Hepatocyte (in vitro differentiated cells): ENCODE data around the gene BIRC5. TPM values are rescaled to one million over a fixed set of nuclear protein-coding genes. Genes with fewer than 3 reads are reported as not detected.

Experiments
- DNase-seq: peaks from one replicate; pipeline ENCODE4 v3.0.0-alpha.2; 2016; ENCODE audit warnings: low spot score
- H2AFZ ChIP-seq: fragments of 200-600 bp; sonication (generic); 2 replicates; pipeline ENCODE4 v1.6.0; 2016; ENCODE audit warnings: antibody characterized with exemption, mild to moderate bottlenecking
- H3K27ac ChIP-seq: fragments of 200-600 bp; sonication (generic); 2 replicates; pipeline ENCODE4 v1.5.1; 2016; ENCODE audit warnings: mild to moderate bottlenecking
- H3K27me3 ChIP-seq: fragments of 200-600 bp; sonication (generic); 2 replicates; pipeline ENCODE4 v1.6.1; 2016
- H3K36me3 ChIP-seq: fragments of 200-600 bp; sonication (generic); replicated peaks from 2 replicates; pipeline ENCODE4 v1.5.1; 2016; ENCODE audit warnings: low read depth; ENCODE audit not compliant: insufficient read depth
- H3K4me1 ChIP-seq: fragments of 200-600 bp; sonication (generic); 2 replicates; pipeline ENCODE4 v1.5.1; 2016; ENCODE audit warnings: mild to moderate bottlenecking, moderate library complexity; ENCODE audit not compliant: insufficient read depth
- H3K4me2 ChIP-seq: fragments of 200-600 bp; sonication (generic); 2 replicates; pipeline ENCODE4 v1.6.0; 2016
- H3K4me3 ChIP-seq: fragments of 200-600 bp; sonication (generic); 2 replicates; pipeline ENCODE4 v1.5.1; 2016; ENCODE audit warnings: mild to moderate bottlenecking
- H3K79me2 ChIP-seq: fragments of 200-600 bp; sonication (generic); 2 replicates; pipeline ENCODE4 v1.6.0; 2017; ENCODE audit warnings: mild to moderate bottlenecking
- H3K9me2 ChIP-seq: fragments of 200-600 bp; sonication (generic); replicated peaks from 2 replicates; pipeline ENCODE4 v1.6.0; 2017; ENCODE audit warnings: mild to moderate bottlenecking; ENCODE audit not compliant: insufficient read depth
- H3K9me3 ChIP-seq: fragments of 200-600 bp; sonication (generic); 2 replicates; pipeline ENCODE4 v1.5.1; 2016; ENCODE audit warnings: low read depth, mild to moderate bottlenecking
- H4K20me1 ChIP-seq: fragments of 200-600 bp; sonication (generic); 2 replicates; pipeline ENCODE4 v1.6.0; 2016; ENCODE audit warnings: mild to moderate bottlenecking; ENCODE audit not compliant: insufficient read depth, poor library complexity, severe bottlenecking
- CTCF ChIP-seq: fragments of 200-600 bp; sonication (generic); IDR thresholded peaks from 2 replicates; pipeline ENCODE4 v1.5.1; 2016; ENCODE audit warnings: antibody characterized with exemption, mild to moderate bottlenecking; ENCODE audit not compliant: poor library complexity
- EZH2 ChIP-seq: fragments of 200-600 bp; sonication (generic); IDR thresholded peaks from 2 replicates; pipeline ENCODE4 v1.6.1; 2016; ENCODE audit warnings: antibody characterized with exemption, mild to moderate bottlenecking, borderline replicate concordance
- EZH2phosphoT487 ChIP-seq: fragments of 200-600 bp; sonication (generic); IDR thresholded peaks from one replicate; pipeline ENCODE4 v1.6.1; 2018; ENCODE audit warnings: antibody characterized with exemption, mild to moderate bottlenecking, low read depth, moderate library complexity; ENCODE audit not compliant: unreplicated experiment, severe bottlenecking
- WGBS: methylation state at CpG from one replicate; pipeline ENCODE4 v1.1.6; 2016; ENCODE audit warnings: low lambda C conversion rate; ENCODE audit errors: missing lambda C conversion rate; 5-methylcytosine and 5-hydroxymethylcytosine counted together
- polyA plus RNA-seq: library from polyadenylated mRNA; unstranded; fragments of >200 nt; fragmentation: Nextera tagmentation; extraction: Ambion mirVana; gene quantifications from 2 replicates; pipeline ENCODE4 v1.2.1, GENCODE V29; 2016
- total RNA-seq: library from RNA; depleted of rRNA; stranded (reverse); fragments of >200 nt; gene quantifications from 2 replicates; pipeline ENCODE4 v1.2.3, GENCODE V29; 2014

The BIRC5 gene
- total and polyA plus RNA-seq, 2 experiments from 2014 or later: 12.4 to 14.6 TPM

- no peaks in the 10 kb centered on the region for H4K20me1 ChIP-seq
- peak; percentile 8 for DNase-seq
- H3K9me2 ChIP-seq: no peaks in the 10 kb centered on the region
- H3K4me1 ChIP-seq: no peaks in the 10 kb centered on the region
- no peaks in the 10 kb centered on the region for H3K79me2 ChIP-seq
- no peak for TF ChIP-seq EZH2phosphoT487
- TF ChIP-seq EZH2: no peak
- no peak for TF ChIP-seq CTCF
- H3K9me3 ChIP-seq: no peaks in the 10 kb centered on the region
- H3K4me3 ChIP-seq: no peak overlapping the region
- H3K4me2 ChIP-seq: no peak overlapping the region
- H3K27me3 ChIP-seq: no peaks in the 10 kb centered on the region
- H2AFZ ChIP-seq: no peak overlapping the region
- 91% methylated on average over 9 of the region's 9 CpGs for WGBS
- H3K27ac ChIP-seq: no peak overlapping the region
- H3K36me3 ChIP-seq: no peaks in the 10 kb centered on the region
These were observed 25.5 kb downstream of the BIRC5 start for GRCh38 chr17:78239489-78239931.

GRCh38 chr17:78240012-78240655 is 26.1 kb downstream of the BIRC5 start:
- H3K27me3 ChIP-seq: no peaks in the 10 kb centered on the region
- 80% methylated on average over 12 of the region's 12 CpGs for WGBS

GRCh38 chr17:78240839-78241238 is 26.8 kb downstream of the BIRC5 start:
- Histone ChIP-seq H3K9me3 (no peaks in the 10 kb centered on the region), H2AFZ (no peak overlapping the region), H3K9me2 (no peaks in the 10 kb centered on the region), H3K4me1 (no peaks in the 10 kb centered on the region), H3K36me3 (no peaks in the 10 kb centered on the region), H3K27ac (no peak overlapping the region), H3K27me3 (no peaks in the 10 kb centered on the region), H3K4me2 (no peak overlapping the region), H4K20me1 (no peaks in the 10 kb centered on the region), H3K4me3 (no peak overlapping the region), H3K79me2 (no peaks in the 10 kb centered on the region)
- TF ChIP-seq EZH2 (no peak), CTCF (no peak), EZH2phosphoT487 (no peak)
- no peak for DNase-seq
- WGBS: 85% methylated on average over 9 of the region's 9 CpGs

More at GRCh38 chr17:78240012-78240655, 26.1 kb downstream of the BIRC5 start:
- DNase-seq: no peak
- no peak overlapping the region for H3K4me2 ChIP-seq
- H3K4me3 ChIP-seq: no peak overlapping the region
- no peak overlapping the region for H2AFZ ChIP-seq
- H3K4me1 ChIP-seq: no peaks in the 10 kb centered on the region
- no peaks in the 10 kb centered on the region for H3K9me2 ChIP-seq
- TF ChIP-seq CTCF (no peak), EZH2 (no peak), EZH2phosphoT487 (no peak)
- no peaks in the 10 kb centered on the region for H3K79me2 ChIP-seq
- H3K36me3 ChIP-seq: no peaks in the 10 kb centered on the region
- no peaks in the 10 kb centered on the region for H3K9me3 ChIP-seq
- no peak overlapping the region for H3K27ac ChIP-seq
- no peaks in the 10 kb centered on the region for H4K20me1 ChIP-seq
